ENCODE results near the gene MEF2C.
"Not testable (repeated sequence)": the region's sequence is repeated elsewhere in the genome, so short reads cannot be mapped to it uniquely, and the experiment has no call there.

Gene MEF2C

DNA sequence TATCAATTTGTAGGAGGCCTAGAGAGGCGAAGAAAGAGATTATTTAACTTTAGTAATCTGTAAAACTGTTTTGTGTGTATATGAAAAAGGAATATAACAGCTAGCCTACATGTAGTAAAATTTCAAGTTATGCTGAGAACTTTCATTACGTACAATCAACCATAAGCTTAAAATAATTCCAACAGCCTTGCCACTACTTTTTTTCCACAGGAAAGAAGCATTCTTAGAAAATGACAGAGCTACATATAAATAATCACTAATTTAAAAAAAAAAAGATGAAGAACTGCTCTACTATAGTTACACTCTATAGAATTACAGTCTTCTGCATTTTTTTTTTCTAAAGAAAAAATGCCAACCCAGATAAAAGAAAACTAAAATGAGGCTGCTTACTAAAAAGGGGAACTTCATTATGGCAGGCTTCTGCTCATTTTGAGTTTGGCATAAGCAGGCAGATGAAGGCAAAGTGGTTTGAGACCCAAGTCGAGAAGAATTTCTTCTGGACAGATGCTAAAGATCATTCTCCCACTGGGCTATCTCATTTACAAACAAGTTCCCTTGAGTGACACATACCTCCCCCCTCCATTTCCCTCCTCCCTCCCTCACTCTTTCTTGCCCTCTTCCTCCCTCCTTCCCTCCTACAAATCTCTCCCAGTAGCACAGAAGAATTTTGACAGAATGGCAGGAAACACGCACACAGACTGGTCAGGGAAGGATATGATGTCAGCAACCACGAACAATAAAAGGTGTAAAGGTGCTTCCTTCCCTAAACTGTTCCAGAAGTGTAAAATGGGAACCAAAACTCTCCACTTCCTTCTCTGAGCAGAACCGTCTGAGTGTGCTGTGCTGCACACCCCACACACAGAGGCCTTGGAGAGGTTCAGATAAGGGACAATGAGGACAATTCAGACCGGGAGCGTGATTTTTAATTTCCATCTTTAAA lies 56.1 kb downstream of the MEF2C start:
- peak in 1 of 2 donors; percentile 73 for DNase-seq

DNA sequence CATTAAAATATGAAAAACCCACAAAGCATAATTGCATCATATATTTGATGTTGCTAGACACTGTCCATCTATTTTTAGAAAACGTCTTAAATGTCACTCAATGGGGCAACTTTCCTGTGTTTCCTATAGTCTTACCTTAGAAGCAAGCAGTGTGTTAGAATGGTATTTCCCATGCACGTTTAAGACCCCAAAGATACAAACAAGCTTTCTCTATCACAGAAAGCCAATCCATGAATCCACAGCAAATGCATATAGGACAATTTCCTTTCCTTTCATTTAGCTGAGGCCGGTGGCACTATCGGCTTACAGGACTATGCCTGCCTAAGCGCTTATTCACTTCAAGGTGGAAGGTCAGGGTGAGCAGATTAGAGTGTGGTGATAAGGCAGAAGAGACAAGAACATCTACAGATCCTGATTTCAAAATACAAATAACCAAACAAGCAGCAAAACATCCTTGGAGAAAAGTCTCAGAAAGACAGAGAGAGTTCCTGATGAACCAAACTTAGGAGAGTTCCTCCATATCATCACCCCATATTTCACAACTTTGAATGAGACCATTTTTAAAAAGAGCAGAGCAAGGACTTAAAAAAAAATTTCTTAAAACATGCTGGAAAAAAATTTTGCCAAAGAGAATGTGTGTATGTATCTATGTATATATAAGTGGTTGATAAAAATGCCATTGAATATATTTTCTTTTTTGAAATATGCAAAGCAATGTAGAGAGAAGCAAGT lies 57.2 kb downstream of the MEF2C start:
- DNase-seq, result no peak

DNA sequence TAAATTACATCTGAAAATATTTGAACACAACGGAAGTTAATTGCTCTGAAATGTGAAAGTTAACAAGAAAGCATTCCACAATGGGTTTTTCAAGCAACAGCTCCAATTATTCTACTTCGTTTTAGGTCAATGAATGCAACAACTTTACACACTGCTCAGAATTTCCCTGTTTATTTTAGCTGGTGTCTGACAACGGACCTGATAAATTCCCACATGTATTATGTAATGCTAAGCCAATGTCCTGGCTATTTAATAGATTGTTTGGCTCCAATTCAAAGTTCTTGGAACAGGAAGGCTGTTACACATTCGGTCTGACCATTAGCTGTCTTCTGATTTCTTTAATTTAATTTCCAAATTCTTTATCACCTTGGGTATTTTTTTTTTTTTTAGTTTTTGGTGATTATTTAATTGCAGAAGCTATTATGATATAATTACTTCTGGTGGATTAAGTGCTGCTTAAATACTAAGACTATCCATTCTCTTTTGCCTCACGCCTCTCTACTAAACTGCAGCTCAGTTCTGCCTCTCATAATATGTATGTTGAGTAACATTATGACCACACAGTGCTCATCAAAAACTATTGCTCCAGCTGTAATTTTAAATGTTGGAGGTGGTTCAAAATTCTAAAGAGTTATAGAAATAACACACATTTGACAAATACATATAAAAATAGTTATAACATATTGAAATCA lies 57.9 kb downstream of the MEF2C start:
- DNase-seq, result no peak

DNA sequence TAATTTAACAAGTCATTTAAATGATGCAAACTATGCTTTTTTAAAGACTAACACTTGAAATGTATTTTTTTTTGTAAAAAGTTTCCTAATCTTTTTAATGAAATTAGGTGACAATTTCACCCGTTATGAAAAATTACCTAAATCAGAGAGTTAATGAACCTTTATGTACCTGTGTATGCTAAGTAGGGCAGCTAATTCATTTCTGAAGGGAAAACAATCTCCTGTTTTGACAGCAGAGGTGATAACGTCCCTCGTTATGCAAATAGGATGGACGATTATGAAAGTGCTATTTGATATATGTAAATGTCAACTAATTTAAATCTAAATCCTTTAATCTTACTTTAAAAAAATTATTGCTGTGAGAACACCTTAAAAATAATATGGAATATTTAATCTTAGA lies 58.8 kb downstream of the MEF2C start:
- no peak for DNase-seq

DNA sequence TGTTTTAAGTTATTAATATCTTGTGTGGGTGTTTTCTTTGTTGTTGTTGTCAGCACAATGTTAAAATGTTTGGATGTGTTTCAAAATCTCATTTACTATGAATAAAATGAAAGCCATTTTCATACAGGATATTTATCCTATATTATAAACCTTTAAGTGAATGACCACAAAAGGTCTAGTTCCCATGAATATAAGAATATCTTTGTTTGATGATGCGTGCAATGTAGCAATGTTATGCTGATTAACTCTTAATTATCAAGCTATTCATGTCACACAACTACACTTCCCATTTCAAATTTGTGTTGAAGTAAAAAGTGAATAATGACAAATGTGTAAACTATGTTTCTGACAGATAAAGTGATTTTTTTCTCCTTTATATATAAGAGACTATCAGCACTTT lies 59.8 kb downstream of the MEF2C start:
- DNase-seq, result no peak

DNA sequence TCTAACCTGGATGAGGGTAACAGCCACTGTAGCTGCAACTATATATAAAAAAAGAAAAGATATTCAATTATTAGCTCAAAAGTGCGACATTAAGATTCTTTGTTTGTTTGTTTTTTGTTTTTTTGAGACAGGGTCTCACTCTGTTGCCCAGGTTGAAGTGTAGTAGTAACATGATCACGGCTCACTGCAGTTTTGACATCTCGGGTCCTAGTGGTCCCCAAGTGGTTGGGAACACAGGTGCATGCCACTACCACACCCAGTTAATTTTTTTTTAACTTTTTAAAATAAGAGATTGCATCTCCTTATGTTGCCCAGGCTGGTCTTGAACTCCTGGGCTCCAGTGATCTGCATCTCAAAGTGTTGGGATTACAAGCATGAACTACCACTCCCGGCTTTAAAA lies 61.8 kb downstream of the MEF2C start:
- no peak for DNase-seq

DNA sequence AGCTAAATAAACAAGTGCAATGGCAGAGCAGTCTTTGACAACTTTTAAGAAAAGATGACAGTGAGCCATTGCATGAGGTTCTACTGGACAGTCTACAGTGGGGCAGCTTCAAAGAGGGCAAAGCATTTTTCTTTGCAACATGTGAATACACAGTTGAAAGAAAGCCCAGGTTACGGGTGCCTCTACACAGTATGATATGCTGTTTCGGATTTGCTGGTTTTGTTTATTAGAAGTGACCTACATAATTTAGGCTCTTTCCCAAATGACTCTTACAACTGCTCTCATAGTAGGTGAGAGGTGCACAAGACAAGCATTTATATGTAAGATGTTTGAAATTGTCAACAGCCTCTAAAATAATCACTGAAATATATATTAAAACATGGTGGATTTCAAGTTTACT lies 62.4 kb downstream of the MEF2C start:
- DNase-seq, result no peak

DNA sequence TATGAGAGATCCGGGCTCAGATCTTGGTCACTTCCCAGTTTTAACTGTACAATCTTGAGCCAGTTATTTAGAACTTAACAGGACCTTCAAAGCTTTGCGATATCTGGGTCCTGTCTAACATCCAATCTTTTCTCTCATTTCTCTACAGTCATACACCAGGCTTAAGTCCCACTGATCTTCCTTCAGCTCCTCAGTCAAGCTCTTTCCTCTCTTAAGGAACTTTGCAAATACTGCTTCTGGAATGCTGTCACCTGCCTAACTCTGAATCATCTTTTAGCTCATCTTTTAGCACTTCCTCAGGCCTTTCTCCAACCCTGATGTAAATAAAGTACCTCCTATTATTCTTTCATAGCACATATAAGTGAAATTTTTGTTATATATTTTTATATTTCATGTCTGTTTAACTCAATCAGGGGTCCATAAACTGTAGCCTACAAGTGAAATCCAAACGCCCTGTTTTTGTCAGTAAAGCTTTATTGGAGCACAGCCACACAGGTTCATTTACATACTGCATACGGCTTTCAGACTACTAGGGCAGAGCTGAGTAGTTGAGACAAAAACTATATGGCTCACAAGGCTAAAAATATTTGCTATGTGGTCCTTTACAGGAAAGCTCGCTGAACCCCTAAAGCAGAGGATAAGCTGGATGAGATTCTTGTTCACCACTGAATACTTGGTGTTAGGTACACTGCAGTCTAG lies 63.5 kb downstream of the MEF2C start:
- no peak for DNase-seq

DNA sequence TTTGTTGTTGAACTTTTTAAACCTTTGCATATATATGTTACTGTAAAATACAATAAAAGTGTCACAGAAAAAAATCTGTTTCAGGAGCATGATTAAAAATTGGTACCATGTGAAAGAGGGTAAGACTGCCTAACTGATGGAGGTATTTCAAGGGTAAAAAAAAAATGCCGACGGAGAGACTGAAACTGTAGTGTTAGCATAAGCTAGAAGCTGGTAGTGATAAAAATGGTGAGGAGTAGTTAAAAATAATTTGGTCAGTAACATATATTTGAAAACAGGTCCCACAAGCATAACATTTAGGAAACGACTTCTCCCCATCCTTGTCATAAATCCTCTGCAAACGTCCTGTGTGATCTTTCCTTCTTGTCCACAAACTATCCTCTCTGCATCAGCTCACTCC lies 64.7 kb downstream of the MEF2C start:
- no peak for DNase-seq

DNA sequence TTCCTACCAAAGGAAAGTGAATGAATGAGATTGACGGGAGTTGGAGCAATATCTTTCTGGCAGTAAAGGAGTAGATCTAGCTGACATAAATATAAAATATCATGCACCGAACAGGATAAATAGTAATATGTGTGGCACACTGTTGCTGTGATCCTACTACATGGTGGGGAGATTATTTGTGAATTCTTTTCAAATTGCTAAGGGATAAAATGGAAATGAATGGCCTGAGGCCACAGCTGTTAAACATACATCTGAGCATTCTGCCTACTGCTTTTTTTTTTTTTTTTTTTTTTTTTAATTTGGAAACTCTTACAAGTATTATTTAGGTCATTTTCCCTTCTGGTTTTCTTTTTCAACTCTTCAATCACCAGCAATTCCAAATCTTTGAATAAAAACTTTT lies 66.8 kb downstream of the MEF2C start:
- no peak for DNase-seq

DNA sequence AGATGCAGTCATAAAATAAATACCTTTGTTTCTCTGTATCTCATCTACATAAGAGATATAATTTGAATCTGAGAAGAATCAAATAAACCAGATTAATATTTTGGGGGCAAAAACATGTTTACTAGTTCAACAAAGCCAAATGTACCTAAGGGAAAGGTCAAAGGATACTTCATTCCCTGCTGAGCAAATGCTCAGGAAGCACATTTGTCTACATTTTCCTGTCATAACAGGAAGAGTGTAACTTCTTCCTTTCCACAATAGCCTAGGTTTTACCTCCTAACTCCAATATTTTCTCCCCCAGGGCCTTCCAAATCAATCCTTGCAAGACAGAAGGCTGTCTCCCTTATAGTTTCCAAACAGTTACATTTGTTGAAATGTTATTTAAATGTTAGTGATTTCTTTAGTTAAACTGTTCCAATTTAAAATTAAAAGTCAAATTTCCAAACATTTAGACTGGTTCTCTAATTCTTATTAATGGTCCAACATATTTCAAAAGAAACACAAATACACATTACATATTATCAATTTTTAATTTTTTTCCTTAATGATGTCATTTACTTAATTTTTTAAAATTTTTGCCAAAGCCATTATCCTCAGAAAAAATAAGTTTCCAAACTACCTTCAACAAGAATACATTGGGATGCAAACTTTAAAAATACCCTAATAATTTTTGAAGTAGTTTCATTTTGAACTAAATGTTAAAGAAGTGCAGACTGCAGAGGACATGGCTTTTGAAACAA lies 67.8 kb downstream of the MEF2C start:
- no peak for DNase-seq

DNA sequence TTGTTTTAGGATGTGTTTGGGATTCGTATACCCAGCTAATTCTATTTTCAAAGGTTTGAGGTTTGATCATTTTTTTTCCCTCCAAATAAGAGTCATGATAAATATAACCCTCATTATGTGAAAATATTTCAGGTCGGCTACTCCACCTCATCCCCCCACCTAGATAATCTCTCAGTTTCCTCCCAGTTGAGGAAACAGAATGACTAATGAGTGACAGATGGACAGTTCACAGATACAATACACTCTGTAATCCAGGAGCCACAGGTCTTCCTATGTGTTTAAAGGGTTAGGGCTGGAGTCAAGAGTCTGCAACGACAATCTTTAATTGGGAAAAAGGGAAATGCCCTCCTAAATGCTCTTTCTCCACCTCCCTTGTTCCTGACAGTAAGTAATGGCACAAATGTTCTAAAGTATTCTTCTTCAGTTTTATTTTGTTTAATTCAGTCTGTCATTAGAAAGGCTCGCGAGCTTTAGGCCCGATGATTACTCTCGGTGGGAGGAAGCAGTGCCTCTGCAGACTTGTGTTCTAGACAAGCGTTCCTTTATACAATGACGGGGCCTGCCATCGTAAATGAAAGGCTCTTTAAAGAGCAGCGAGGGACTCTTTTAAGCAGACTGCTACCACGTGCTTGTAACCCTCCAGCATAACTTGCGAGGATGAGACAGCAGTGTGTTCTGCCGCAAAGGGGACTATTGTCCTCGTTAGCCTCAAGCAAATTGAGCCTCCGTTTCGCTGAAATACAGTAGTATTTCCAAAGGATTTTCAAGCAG lies 69.0 kb downstream of the MEF2C start:
- no peak for DNase-seq

DNA sequence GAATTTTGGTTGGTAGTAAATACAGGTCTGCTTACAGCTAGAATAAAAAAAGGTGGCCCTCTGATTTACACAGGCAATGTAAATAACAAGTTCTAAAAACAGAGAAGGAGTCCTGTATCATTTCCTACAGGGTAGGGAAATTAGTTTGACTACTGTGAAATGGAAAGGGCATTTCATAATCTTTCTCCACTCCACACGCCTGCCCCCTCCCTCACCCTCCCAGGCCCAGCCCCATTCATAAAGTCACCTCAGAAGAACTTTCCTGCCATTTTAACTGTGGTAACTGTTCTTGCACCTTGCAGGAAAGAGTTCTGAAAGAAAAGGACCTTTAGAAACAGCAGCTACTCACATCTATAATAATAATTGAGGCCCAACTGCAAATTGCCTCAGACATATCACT lies 69.7 kb downstream of the MEF2C start:
- DNase-seq, result no peak

DNA sequence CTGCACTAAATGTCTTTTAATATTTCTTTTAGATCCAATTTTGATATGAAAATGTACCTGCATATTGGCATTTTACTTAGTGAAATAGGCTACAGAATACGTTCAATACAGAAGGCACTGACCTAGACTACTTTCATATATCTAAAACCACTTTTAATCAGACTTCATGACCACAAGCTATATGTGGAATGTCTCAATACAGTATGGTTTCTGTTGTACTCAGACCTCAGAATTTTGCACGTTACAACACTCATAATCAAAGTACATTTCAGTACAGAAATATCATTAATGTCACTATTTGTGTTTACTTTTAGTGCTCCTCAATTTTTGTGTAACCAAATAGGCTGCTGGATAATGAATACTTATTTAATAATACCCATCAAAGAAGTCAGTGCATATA lies 74.8 kb downstream of the MEF2C start:
- no peak for DNase-seq

DNA sequence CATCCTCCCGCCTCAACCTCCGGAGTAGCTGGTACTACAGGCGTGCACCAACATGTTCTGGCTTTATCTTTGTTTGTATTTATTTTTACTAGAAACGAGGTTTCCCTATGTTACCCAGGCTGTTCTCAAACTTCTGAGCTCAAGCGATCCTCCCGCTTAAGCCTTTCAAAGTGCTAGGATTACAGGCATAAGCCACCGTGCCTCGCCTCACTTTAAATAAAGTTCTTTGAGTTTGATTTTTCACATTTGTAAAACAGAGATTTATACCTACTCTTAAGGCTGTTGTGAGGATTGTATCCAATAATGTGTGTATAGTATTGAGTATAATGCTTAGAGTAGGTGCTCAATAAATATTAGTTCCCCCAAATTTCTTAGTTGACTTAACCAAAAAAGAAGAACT lies 75.7 kb downstream of the MEF2C start:
- no peak for DNase-seq

DNA sequence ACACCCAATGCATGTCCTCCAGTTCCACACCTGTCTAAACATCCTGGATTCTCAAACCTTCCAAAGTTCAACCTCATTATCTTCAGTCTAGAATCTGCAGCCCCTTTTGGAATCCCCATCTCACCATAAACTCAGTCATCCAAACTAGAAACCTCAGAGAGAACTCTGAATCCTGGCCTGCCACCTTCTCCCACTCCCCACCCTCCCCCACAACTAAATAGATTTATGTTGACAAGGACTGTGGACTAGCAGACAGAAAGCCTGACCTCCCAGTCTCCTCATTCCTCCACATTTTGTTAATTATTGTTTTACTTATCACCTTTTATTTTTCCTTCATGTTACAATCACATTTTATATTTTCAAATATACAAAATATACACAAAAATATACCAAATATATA lies 76.6 kb downstream of the MEF2C start:
- no peak for DNase-seq

DNA sequence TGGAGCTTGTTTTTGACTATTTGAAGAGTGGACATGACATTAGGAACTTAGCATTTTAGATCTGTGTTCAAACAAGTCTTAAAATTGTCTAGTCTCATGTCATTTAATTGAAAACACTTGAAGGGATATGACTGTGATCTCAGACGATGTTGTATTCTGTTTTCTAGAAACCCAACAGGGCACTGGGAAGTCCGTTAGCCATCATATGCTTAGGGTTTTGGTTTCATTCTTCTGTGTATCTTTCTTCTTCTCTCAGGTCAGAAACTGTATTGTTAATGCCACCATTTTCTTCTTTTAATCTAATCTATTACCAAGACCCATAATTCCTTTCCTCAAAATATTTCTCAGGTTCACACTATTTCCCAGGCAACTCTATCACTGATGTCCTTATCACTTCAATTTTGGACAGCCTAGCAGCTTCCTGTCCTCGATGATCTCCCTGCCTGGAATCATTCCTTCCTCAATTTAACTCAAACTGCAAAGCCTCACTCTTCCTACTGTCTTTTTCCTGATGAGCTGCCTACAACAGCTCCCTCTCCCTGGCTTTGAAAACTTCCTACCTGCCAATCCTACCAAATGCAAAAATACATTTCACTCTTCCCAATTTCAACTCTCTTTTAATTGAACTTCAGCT lies 77.7 kb downstream of the MEF2C start:
- no peak for DNase-seq

DNA sequence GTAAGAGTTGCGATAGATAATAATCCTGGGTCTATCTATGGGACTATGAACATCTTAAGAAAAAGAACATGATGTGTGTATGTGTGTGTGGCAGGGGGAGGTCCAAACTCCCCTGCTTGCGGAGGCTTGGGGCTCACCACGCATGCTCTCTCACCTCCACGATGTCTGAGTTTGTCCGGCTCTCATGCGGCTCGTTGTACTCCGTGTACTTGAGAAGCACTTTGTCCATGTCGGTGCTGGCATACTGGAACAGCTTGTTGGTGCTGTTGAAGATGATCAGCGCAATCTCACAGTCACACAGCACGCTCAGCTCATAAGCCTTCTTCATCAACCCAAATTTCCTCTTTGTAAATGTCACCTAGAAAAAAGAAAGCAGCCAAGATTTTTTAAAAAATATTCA lies 78.5 kb downstream of the MEF2C start:
- no peak for DNase-seq

DNA sequence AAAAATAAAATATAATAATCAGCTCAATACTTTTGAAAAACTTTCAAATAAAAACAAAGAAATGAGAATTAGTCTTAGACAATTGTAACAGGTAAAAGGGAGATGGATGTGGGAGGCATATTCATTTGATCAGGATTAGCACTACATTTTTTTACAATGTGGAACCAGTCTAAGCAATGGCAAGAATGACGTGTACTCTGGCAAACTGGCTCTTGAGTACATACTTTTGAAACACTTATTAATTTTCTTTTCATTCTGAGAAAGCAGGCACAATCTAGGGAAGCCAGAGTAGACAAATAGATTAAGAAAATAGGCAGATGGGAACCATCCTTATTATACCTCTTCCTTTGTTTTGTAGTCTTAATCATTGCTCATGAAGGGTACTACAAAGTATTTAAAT lies 79.7 kb downstream of the MEF2C start:
- DNase-seq, result no peak

DNA sequence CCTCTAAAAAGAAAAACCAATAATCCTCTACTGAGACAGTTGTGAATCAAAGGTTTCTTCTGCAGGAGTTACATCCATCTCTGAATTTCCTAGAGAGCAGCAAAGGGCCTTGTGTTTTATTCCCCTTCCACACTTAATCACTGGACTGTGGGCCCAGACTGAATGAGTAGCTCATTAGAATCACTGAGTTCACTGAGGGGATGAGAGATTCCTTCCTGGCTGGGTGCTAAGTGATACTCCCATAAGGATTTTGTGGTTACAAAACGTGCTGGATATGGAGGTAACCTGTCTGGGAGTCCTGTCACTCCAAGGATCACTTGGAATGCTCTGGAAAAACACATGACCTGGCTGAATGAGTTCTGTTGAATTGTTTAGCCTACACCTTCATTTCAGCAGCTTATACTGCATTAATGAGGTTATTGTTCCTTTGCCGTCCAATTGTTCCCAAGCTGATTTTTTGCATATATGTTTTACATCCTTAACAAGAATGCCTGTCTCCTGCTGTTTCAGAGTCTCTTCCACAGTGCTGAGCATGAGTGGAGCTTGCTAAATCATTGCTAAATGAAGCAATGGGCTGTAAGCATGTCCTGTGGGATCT lies 82.9 kb downstream of the MEF2C start:
- DNase-seq, result no peak

DNA sequence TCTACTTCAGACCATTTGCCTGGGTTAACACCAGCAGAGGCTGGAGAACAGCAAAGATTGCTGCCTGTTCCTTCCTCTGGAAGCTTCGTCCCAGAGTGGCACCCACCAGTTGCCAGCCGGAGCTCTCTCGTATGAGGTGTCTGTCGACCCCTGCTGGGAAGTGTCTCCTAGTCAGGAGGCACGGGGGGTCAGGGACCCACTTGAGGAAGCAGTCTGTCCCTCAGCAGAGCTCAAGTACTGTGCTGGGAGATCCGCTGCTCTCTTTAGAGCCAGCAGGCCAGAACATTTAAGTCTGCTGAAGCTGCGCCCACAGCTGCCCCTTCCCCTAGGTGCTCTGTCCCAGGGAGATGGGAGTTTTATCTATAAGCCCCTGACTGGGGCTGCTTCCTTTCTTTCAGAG lies 84.1 kb downstream of the MEF2C start:
- DNase-seq, result not testable (repeated sequence)

Data from hippocampal formation (tissue), 2 donors.